Stimulated activated naive CD8-positive, alpha-beta T cell treated with anti-CD3 and anti-CD28 coated beads, Interleukin-15, amount 100 ng/mL, for 72 hours (primary cell): Measurements from ENCODE around the gene TOX3.

ENCODE experiments used
- ATAC-seq: fragments of 150-1000 bp; cut with Tn5 transposase; 2 replicates; pipeline ENCODE4 v1.10.0; 2021; ENCODE audit warnings: mild to moderate bottlenecking, moderate library complexity
- DNase-seq, 2 donors: peaks; one replicate each; pipeline ENCODE4 v3.0.0; 2021 to 2022
- H3K27ac Mint-ChIP-seq, 2 donors: one replicate each; pipeline ENCODE4 v1.8.0; 2022; ENCODE audit warnings: mild to moderate bottlenecking in 2 of 2, mixed read lengths in 2 of 2, moderate library complexity in 2 of 2
- H3K27me3 Mint-ChIP-seq: one replicate; pipeline ENCODE4 v1.8.0; 2022; ENCODE audit warnings: mixed read lengths
- H3K4me1 Mint-ChIP-seq: one replicate; pipeline ENCODE4 v1.8.0; 2022; ENCODE audit warnings: mild to moderate bottlenecking, mixed read lengths
- H3K4me3 Mint-ChIP-seq, 2 donors: one replicate each; pipeline ENCODE4 v1.8.0; 2022; ENCODE audit warnings: mild to moderate bottlenecking in 2 of 2, mixed read lengths in 2 of 2, moderate library complexity in 1 of 2
- H3K9me3 Mint-ChIP-seq, 2 donors: one replicate each; pipeline ENCODE4 v1.8.0; 2022; ENCODE audit warnings: mixed read lengths in 2 of 2

Gene TOX3

DNA sequence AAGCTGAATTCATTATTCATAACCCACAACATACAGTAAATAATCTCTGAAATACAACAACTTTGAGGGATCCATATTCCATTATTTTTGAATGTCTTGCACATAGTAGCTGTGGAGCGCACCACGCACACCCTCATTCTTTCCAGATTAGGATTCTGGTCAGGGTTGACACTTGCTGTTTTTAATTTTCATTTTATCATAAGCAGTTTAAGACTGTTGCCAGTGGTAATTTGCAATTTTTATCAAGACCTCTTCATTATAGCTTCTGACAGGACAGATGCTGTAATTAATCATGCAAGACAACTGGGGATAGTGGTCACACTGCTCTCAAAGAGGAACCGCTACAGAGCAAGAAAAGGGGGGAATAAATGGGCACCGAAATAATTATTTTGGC lies 109.7 kb downstream of the TOX3 start:
- H3K27ac Mint-ChIP-seq = no peak overlapping the region
- DNase-seq (no peak), ATAC-seq (no peak)
- no peaks in the 10 kb centered on the region for H3K27me3 Mint-ChIP-seq
- H3K9me3 Mint-ChIP-seq = peaks cover 6 to 16% of the 10 kb centered on the region in 2 donors
- no peaks in the 10 kb centered on the region for H3K4me1 Mint-ChIP-seq
- H3K4me3 Mint-ChIP-seq = no peak overlapping the region

DNA sequence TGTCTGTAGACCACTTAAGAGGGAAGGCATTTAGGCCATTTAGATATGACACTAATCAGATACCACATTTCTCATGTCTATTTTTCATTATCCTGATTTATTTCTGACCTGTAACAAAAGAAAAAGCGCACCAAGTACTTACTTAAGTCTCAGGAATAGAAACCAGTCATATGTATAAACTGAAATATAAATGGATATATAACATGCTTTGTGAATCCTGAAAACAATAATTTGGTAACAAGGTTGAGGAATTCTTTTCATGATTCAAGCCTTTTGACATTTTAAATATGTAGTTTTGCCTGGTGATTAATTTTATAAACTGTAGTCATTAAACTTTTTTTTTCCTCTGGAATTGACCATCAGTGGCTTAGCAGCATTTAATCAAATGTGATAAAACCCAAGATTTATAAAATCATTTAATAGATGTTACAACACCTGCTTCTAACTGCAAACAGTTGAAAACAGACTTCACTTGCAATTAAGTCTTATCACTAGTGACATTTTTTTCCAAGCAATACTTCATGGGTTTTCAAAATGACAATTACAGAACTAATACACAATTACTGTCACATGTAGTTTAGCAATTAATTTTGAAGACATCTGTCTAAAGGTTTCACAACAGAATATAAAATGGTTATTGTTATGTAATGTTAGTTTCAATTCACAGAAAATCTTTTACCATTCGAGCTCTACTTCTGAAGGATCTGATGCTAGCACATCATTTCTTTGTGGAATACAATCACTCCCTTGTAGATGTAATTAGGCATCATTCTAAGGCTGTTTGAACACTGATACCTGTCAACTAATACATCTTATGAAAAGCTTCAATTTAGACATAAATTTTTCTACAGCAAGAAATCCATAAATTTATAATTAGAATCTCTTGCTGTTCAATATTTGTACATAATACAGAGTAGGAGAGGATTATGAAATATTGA lies 110.3 kb downstream of the TOX3 start:
- no peaks in the 10 kb centered on the region for H3K27me3 Mint-ChIP-seq
- ATAC-seq (no peak), DNase-seq (no peak)
- H3K4me3 Mint-ChIP-seq = no peak overlapping the region
- no peak overlapping the region for H3K27ac Mint-ChIP-seq
- H3K4me1 Mint-ChIP-seq = no peaks in the 10 kb centered on the region
- H3K9me3 Mint-ChIP-seq = peaks cover 11 to 16% of the 10 kb centered on the region in 2 donors

DNA sequence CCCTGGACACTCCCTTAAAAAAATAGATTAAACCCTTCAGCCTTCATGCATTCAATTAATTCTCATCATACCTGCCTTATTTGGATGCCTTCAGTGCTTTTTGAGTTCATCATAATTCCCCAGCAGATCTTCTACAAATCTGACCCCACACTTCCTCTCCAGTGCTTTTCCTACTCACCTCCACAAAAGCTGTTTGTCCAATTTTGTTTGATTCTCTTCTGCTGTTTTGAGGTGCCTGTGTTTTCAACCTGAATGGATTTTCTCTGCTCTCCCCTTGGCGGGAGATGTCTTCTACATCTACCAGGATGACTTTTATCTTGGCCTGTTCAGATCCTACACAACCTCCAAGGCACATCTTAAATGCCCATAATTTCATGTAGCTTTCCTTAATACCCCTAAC lies 112.7 kb downstream of the TOX3 start:
- Mint-ChIP-seq H3K27me3 (no peaks in the 10 kb centered on the region), H3K4me1 (no peaks in the 10 kb centered on the region), H3K9me3 (peaks cover 5 to 11% of the 10 kb centered on the region in 2 donors), H3K4me3 (no peak overlapping the region), H3K27ac (peak overlapping the region in 1 of 2 donors; percentile 88)
- no peak for ATAC-seq
- no peak for DNase-seq

DNA sequence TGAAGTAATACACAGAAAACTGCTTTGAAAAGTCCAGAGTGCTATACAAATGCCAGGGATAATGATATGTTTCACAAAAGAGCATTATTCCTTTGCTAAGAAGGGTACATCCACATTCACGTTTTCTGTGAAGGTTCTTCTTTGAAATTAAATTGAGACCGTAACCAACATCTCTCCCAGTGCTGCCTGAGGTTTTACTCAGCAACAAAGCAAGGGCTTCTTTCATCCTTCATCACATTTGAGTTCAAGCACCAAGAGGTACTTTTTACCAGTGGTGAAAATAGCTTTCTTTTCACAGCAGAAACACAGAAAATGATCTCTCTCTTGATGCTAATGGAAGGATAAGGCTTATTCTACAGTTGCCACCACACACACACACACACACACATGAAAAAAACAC lies 113.3 kb downstream of the TOX3 start:
- Mint-ChIP-seq H3K9me3 (peaks cover 0 to 11% of the 10 kb centered on the region in 2 donors), H3K4me3 (no peak overlapping the region), H3K27ac (no peak overlapping the region), H3K4me1 (no peaks in the 10 kb centered on the region), H3K27me3 (no peaks in the 10 kb centered on the region)
- ATAC-seq (no peak), DNase-seq (no peak)

DNA sequence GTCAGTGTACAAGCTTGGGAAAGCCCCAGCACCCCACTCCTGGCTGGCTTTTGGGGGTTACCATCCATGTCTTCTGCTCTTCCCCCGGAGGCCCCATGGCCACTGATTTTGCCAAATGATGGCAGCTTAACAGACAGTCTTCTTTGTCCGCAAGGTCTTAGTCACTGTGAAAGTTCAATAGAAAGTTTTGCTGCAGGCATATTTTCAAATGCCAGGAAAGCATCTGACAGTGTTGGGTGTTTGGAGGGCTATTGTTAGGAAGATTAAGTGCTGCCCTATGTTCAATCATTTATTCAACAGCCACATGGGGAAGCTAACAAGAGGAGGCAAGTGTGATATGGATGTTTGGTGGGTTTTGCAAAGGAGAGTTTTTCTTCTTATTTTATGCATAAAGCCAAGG lies 122.4 kb downstream of the TOX3 start:
- DNase-seq (no peak), ATAC-seq (no peak)
- Mint-ChIP-seq H3K4me3 (no peak overlapping the region), H3K4me1 (no peaks in the 10 kb centered on the region), H3K9me3 (peaks cover 0 to 19% of the 10 kb centered on the region in 2 donors), H3K27ac (no peak overlapping the region), H3K27me3 (no peaks in the 10 kb centered on the region)

DNA sequence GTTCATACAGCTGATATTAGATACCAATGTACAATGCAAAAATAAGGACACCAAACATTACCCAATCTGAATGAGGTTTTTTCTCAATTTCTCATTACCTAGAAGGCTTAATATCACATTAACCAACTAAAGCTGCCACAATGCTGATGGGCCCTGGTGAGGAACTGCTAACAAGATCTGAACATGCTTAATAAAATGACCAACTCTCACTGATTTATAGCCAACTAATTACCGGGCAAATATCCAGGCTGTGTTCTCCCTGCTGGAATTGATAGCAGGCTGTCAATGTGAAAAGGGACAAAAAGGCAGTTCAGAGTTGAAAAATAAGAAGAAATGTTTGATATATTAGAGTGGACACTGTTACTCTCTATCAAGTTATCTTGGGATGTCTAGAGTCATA lies 124.6 kb downstream of the TOX3 start:
- Mint-ChIP-seq H3K4me3 (no peak overlapping the region), H3K27me3 (no peaks in the 10 kb centered on the region), H3K4me1 (no peaks in the 10 kb centered on the region)

DNA sequence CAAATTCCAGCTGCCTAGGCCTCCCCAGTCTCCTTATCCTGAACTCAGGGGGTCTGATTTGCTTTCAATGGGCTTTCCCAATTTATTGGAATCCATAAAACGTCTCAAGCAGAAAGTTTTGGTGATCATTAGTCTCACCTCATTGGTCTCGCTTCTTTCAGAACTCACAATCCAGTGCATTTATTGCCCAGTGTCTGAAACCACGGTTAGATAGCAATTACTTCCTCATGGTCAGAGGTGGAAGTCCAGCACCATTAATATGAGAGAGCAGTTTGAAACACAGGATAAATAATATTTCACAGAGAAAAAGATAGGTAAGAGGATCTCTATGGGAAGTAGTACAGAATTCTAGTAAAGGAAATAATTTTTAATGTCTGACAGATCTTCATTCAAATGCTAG lies 128.7 kb downstream of the TOX3 start:
- DNase-seq (no peak), ATAC-seq (no peak)
- Mint-ChIP-seq H3K4me3 (no peak overlapping the region), H3K27ac (no peak overlapping the region), H3K4me1 (no peaks in the 10 kb centered on the region), H3K9me3 (peaks cover 0 to 11% of the 10 kb centered on the region in 2 donors), H3K27me3 (no peaks in the 10 kb centered on the region)

More for the DNA sequence above, 124.6 kb downstream of the TOX3 start:
- Mint-ChIP-seq H3K9me3 (peaks cover 4 to 12% of the 10 kb centered on the region in 2 donors), H3K27ac (no peak overlapping the region)
- DNase-seq (no peak), ATAC-seq (no peak)

DNA sequence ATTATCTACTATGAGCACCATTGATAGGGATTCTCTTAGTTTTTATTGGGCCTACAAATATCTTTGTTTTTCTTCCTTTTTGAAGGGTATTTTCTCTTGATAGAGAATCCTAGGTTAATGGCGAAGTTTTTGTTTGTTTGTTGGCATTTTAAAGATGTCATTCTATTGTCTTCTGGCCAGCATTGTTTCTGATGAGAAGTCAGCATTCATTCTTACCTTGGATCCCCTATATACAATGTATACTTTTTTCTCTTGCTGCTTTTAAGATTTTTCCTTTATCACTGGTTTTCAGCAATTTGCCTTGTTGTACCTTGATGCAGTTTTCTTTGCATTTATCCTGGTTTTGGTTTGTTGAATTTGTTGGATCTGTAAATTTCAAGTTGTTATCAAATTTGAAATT lies 130.1 kb downstream of the TOX3 start:
- peaks cover 0 to 11% of the 10 kb centered on the region in 2 donors for H3K9me3 Mint-ChIP-seq

DNA sequence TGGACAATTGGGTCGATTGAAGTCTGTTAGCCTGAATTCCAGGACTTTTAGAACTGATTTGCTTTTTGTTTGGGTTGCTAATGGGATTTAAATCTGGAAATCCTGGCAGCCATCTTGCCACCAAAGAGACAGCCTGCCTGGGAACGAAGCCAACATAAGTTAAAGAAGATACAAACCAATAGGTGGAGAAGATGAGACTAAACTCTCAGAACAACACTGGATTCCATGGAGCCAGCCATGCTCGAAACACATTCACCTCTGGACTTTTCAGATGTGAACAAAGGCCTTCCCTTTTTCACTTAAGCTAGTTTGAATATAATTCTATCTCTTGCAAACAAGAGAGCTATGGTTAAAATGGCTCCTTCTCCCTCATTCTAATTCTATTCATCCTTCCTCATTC lies 135.9 kb downstream of the TOX3 start:
- Mint-ChIP-seq H3K27ac (no peak overlapping the region), H3K4me1 (no peaks in the 10 kb centered on the region), H3K9me3 (peaks cover 0 to 4% of the 10 kb centered on the region in 2 donors), H3K27me3 (no peaks in the 10 kb centered on the region), H3K4me3 (no peak overlapping the region)
- ATAC-seq (no peak), DNase-seq (no peak)

More for the DNA sequence above, 130.1 kb downstream of the TOX3 start:
- H3K4me3 Mint-ChIP-seq = no peak overlapping the region
- no peaks in the 10 kb centered on the region for H3K4me1 Mint-ChIP-seq
- DNase-seq (no peak), ATAC-seq (no peak)
- no peaks in the 10 kb centered on the region for H3K27me3 Mint-ChIP-seq
- H3K27ac Mint-ChIP-seq = no peak overlapping the region

DNA sequence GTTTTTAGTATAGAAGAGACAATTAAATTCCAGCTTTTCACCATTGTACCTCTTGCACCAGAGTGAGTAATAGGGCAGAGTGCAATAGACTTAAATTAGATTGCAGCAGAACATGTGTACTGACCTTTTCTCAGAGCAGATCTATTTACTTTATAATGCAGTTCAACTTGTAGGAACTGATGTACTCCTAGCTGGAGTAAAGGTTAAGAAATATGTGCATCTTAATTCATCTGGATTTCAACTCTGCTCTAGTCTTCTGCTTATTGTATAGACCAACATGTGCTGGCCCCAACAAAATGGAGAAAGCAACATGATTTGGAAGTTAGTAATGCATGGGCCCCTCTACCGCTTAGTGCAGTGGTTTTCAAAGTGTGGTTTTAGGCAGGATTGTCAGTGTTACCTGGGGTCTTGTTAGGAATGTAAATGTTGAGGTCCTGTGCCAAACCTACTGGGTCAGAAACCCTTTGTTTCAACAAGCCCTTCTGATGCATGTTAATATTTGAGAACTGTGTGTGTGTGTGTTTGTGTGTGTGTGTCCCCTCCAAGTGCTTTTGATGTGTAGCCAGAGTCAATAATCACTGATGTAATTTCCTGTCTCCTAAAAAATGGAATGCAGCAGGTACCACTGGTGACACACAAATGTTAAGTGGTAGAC lies 138.6 kb downstream of the TOX3 start:
- no peak for DNase-seq
- no peak overlapping the region for H3K4me3 Mint-ChIP-seq
- no peaks in the 10 kb centered on the region for H3K4me1 Mint-ChIP-seq
- H3K27me3 Mint-ChIP-seq = no peaks in the 10 kb centered on the region
- no peak for ATAC-seq
- H3K9me3 Mint-ChIP-seq = peaks cover 0 to 4% of the 10 kb centered on the region in 2 donors
- H3K27ac Mint-ChIP-seq = no peak overlapping the region

DNA sequence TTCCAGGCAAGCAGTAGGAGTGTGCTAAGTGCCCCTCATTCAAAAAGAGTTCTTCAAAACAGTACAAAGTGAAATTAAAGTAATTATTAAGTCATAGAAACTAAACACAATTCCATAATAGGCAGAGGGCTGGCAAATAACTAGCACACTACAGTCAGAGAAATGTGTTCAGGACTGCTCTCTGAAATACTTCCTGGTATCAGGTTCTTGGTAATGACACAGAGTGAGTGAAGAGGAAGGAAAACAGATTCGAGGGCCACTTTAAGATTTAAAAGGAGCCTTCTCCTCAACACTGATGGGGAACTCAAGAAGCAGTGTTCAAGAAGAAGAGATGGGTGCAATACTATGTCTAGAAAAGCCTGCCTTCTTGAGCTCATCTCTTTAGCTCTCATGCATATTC lies 139.2 kb downstream of the TOX3 start:
- no peak for ATAC-seq
- Mint-ChIP-seq H3K27ac (no peak overlapping the region), H3K9me3 (peaks cover 0 to 8% of the 10 kb centered on the region in 2 donors)

DNA sequence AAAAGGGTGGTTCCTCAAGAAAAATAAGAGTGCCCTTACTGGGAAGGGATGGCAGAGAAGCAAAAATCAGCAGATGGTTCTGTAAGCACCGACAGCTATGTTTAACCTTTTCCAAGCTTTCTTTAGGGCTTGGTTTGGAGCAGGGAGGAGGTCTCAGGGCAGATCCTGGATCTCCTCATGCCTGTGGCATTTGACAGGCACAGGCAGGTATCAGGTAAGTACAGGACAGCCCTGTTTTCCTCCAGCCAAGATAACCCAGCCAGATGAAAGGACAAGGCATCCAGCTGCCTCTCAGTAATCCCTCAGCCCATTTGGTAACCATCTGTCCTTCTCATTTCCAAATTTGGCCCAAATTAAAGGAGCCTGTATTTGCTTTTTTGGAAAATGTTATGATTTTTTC lies 141.5 kb downstream of the TOX3 start:
- Mint-ChIP-seq H3K27me3 (no peaks in the 10 kb centered on the region), H3K4me3 (no peak overlapping the region), H3K4me1 (no peaks in the 10 kb centered on the region), H3K27ac (no peak overlapping the region), H3K9me3 (peaks cover 0 to 8% of the 10 kb centered on the region in 2 donors)
- DNase-seq (no peak), ATAC-seq (no peak)

More for the DNA sequence above, 139.2 kb downstream of the TOX3 start:
- Mint-ChIP-seq H3K4me3 (no peak overlapping the region), H3K27me3 (no peaks in the 10 kb centered on the region), H3K4me1 (no peaks in the 10 kb centered on the region)
- no peak for DNase-seq

DNA sequence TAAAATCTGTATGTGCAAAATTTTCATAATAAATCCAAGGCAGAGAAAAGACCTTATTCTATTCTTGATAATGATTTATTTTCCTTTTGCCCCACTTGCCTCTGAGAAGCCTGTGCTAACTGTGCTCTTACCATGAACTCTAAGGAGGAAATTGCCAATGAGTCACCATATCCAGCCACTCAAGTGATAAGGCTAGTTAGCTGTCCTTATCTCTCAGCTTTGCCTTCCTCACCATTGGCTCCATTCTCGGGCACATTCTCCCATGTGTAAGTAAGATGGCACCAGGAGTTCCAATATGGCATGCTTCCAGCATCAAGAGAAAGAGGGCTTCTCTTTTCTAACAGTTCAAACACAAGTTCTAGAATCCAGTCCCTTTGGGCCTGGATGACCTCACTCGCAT lies 142.4 kb downstream of the TOX3 start:
- DNase-seq = no peak
- Mint-ChIP-seq H3K4me1 (no peaks in the 10 kb centered on the region), H3K27ac (no peak overlapping the region), H3K4me3 (no peak overlapping the region), H3K27me3 (no peaks in the 10 kb centered on the region), H3K9me3 (peaks cover 0 to 8% of the 10 kb centered on the region in 2 donors)
- ATAC-seq = no peak

DNA sequence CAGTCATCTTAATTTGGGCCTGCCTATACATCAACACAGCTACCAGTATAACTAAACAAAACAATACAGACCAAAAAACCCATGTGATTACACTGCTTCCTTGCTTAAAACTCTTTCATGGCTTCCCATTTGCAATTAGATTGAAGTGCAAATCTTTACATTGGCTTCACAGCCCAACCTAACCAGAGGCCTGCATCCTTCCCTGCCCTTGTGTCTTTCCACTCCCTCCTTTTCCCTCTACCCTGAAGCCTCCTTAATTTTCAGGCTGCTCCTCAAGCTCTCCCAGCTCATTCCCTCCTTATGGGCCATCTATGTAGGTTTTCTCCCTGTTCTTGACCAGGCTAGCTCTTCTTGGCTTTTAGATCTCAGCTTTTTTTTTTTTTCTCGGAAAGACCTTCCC lies 147.8 kb downstream of the TOX3 start:
- DNase-seq (no peak), ATAC-seq (no peak)
- Mint-ChIP-seq H3K4me1 (no peaks in the 10 kb centered on the region), H3K27me3 (no peaks in the 10 kb centered on the region), H3K27ac (no peak overlapping the region), H3K9me3 (peaks cover 0 to 8% of the 10 kb centered on the region in 2 donors), H3K4me3 (no peak overlapping the region)

DNA sequence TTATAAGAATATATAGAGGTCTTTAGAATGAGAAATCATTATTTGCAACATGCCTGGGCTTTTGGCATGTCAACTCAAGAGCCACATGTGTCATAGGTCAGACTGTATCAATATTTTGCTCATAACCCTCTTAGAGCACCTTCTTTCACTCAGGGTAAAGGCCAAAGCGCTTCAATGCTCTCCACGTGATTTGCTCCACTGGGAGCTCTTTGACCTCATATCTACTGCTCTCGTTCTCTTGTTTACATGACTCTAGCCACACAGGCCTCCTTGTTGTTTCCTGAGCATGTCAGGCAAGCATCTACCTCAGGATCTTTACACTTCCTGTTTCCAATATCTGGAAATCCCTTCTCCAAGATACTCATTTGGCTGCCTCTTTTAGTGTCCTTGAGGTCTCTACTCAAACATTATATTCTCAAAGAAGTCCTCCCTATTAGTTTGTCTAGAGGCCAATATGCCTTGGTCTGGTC lies 148.4 kb downstream of the TOX3 start:
- no peak overlapping the region for H3K4me3 Mint-ChIP-seq
- no peak for DNase-seq
- H3K4me1 Mint-ChIP-seq = no peaks in the 10 kb centered on the region
- no peak for ATAC-seq
- peaks cover 0 to 6% of the 10 kb centered on the region in 2 donors for H3K9me3 Mint-ChIP-seq
- H3K27me3 Mint-ChIP-seq = no peaks in the 10 kb centered on the region
- no peak overlapping the region for H3K27ac Mint-ChIP-seq

DNA sequence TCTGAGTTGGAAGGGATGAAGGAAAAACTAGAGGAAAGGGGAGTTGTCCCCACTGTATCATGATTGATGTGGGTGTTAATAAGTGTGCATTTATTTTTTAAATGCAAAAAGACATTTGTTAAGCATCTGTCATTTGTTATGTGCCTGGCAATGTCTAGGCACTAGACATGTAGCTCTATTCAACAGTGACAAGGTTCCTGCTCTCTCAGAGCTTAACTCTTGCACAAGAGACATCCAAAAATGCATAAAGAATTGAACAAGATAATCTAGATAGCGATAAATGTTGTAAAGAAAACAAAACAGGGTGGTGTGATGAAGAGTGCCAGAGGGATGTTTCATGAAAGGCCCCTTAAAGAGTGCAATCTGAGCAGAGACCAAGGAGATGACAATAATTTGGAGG lies 148.9 kb downstream of the TOX3 start:
- no peak for DNase-seq
- no peaks in the 10 kb centered on the region for H3K27me3 Mint-ChIP-seq

More for the DNA sequence above, 148.9 kb downstream of the TOX3 start:
- no peak overlapping the region for H3K27ac Mint-ChIP-seq
- H3K4me3 Mint-ChIP-seq = no peak overlapping the region
- no peak for ATAC-seq
- H3K9me3 Mint-ChIP-seq = peaks cover 0 to 1% of the 10 kb centered on the region in 2 donors
- no peaks in the 10 kb centered on the region for H3K4me1 Mint-ChIP-seq
